ENCODE results near the gene FMNL2.

- TF ChIP-seq TARDBP (IDR thresholded peaks at IDR 0.05) = no peak
- no peak for TF ChIP-seq FOXM1 (IDR thresholded peaks at IDR 0.05; ENCODE audit: borderline replicate concordance)
- TF ChIP-seq NFRKB (IDR thresholded peaks at IDR 0.05) = no peak
Measured at GRCh38 chr2:152518034-152518433, 183.1 kb downstream of the FMNL2 start.

Data from HEK293T (cell line).